ENCODE results near the gene STIM1.
"Not testable (repeated sequence)": the region's sequence is repeated elsewhere in the genome, so short reads cannot be mapped to it uniquely, and the experiment has no call there.

STIM1 gene

DNA sequence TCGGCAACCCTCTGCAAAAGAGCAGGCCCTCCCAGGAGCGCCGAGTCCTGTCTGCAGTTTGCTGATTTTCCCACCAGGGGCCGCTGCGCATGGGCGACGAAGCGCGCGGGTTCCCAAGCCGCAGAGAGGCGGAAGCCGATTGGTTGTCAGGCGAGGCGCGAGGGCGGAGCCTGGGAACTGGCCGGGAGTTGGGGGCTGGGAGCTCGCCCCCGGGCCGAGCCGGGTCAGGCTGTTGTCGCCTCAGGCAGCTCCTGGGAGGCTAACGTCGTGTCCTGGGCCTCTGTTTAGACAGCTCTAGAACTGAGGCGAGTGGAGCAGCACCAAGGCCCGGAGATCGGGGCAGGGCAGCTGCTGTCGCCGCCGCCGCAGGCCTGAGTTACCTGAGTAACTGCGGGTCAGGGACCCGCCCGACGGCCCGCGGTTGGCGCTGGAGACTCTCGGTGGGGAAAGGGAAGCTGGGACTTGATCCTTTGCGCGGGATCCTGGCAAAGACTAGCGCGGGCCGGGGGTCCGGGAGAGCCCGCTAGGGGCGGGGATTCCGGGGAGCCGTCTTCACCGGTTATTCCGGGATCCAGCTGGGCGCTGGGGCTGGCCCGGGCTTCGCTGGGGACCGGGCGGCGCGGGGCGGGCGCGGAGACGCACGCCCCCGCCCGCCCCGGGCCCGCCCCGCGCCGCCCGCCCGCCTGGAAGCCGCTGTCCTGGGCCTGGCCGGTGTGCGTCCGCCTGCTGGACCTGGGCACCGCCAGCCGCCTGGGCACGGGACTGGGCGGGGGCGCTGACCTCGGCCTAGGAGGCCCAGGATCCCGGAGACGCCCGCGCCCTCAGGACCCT is at the start of gene STIM1:
TSS of gene STIM1 (plus strand) at position 688 of the 831 bp plus-strand sequence. CDS start 607 bp downstream, outside the sequence.
- DNase-seq: peak; percentile 98
- in situ Hi-C loops (cut with MboI; ENCODE audit: low pct_unique_long_range_greater_than_20kb, low sequenced_read_pairs): loop anchor here (10.0 kb wide), 1 partner anchor 210 kb away; no protein-coding TSS in a partner anchor

- DNase-seq: peak; percentile 85
- in situ Hi-C loops (cut with MboI; ENCODE audit: low pct_unique_long_range_greater_than_20kb, low sequenced_read_pairs): no loop called here
Measured at GRCh38 chr11:3807909-3808860, 47.3 kb upstream of the STIM1 start, which contains the start of gene PGAP2. TSS of gene PGAP2 (plus strand) at chr11:3808560. CDS start at chr11:3811260, 2,700 bp downstream.

- in situ Hi-C loops (cut with MboI; ENCODE audit: low pct_unique_long_range_greater_than_20kb, low sequenced_read_pairs): no loop called here
- peak; percentile 71 for DNase-seq
Measured at GRCh38 chr11:3808861-3809623, 46.4 kb upstream of the STIM1 start.

- DNase-seq: no peak
- in situ Hi-C loops (cut with MboI; ENCODE audit: low pct_unique_long_range_greater_than_20kb, low sequenced_read_pairs): no loop called here
Measured at GRCh38 chr11:3809624-3809928, 45.9 kb upstream of the STIM1 start.

- in situ Hi-C loops (cut with MboI; ENCODE audit: low pct_unique_long_range_greater_than_20kb, low sequenced_read_pairs): no loop called here
- DNase-seq: no peak
Measured at GRCh38 chr11:3810446-3810845, 45.0 kb upstream of the STIM1 start.

DNA sequence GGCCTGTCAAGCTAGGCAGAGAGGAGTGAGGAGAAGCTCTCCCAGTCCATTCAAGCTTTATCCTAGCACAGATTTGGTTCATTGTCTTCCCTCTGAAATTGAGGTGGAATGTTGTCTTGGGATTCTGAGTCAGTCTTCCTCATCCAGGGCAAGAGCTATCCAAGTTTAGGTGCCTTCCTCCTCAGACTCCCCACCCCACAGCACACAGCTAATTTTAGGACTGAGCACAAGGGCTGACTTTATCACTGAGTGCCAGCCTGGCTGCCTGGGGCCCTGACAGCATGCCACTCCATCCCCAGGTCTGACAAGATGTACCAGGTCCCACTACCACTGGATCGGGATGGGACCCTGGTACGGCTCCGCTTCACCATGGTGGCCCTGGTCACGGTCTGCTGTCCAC is 44.5 kb upstream of the STIM1 start:
- in situ Hi-C loops (cut with MboI; ENCODE audit: low pct_unique_long_range_greater_than_20kb, low sequenced_read_pairs): no loop called here

DNA sequence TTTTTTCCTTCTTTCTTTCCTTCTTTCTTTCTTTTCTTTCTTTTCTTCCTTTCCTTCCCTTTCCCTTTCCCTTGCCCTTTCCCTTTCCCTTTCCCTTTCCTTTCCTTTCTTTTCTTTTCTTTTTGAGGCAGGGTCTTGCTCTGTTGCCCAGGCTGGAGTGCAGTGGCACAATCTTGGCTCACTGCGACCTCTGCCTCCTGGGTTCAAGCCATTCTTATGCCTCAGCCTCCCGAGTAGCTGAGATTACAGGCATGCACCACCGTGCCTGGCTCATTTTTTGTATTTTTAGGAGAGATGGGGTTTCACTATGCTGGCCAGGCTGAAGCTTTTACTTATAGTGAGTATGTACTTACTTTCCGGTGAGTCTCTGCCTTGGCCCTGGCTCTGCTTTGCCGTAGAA is 40.6 kb upstream of the STIM1 start:
- in situ Hi-C loops (cut with MboI; ENCODE audit: low pct_unique_long_range_greater_than_20kb, low sequenced_read_pairs); DNase-seq: not testable (repeated sequence)

More for the DNA sequence above, 44.5 kb upstream of the STIM1 start:
- DNase-seq: no peak

DNA sequence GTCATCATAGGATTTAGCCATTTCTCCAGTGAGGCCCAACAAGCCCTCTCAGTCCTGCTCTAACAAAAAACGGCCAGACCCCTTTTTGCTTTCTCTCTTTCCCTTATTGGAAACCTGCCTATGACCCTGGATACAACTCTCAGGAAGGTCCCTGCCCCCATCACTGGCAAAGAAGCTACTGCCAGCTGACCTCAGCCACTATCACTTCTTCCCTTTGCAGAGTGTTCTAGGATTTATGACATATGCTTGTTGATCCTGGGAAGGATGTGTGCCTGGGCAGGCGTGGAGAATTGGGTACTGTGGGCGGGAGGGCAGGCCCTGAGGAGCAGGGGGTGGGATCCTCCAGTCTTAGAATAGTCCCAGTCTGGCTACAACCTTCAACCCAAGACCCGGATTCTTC is 39.6 kb upstream of the STIM1 start:
- in situ Hi-C loops (cut with MboI; ENCODE audit: low pct_unique_long_range_greater_than_20kb, low sequenced_read_pairs): no loop called here

DNA sequence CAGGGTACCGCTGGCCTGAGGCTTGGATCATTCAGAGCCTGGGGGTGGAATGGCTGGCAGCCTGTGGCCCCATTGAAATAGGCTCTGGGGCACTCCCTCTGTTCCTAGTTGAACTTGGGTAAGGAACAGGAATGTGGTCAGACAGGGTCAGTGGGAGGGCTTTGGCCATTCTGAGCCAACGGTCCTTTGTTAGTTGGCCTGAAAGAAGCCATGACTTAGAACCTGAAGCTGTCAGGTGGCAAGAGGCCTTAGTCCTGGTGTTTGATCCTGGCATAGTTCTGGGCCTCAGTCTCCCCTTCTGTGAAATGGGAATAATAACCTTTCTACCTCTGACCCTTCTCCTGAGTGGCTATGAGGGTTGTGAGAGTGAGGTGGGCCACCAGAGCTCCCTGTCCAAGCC is 38.8 kb upstream of the STIM1 start:
- in situ Hi-C loops (cut with MboI; ENCODE audit: low pct_unique_long_range_greater_than_20kb, low sequenced_read_pairs): no loop called here
- DNase-seq: no peak

More for the DNA sequence above, 39.6 kb upstream of the STIM1 start:
- DNase-seq: no peak

GRCh38 chr11:3817181-3817800 is 38.2 kb upstream of the STIM1 start:
- in situ Hi-C loops (cut with MboI; ENCODE audit: low pct_unique_long_range_greater_than_20kb, low sequenced_read_pairs): no loop called here
- no peak for DNase-seq

DNA sequence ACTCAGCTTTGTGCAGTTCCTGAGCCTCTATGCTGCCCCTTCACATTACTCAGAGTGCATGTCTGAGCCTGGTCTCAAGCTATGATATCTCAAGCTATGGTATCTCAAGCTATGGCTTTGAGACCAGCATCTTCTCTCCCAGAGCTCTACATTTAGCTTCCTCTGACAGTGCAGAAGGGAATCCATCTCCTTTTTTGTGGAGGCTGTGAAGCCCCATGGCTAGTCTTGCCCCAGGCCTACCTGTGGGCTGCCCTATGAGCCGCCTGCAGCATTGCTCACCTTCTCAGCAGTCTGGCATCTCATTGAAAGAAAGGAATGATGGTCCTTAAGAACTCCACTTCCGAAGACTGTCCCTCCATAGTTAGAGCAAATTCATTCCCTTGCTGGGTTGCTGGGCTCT is 34.5 kb upstream of the STIM1 start:
- in situ Hi-C loops (cut with MboI; ENCODE audit: low pct_unique_long_range_greater_than_20kb, low sequenced_read_pairs): no loop called here
- DNase-seq: no peak

DNA sequence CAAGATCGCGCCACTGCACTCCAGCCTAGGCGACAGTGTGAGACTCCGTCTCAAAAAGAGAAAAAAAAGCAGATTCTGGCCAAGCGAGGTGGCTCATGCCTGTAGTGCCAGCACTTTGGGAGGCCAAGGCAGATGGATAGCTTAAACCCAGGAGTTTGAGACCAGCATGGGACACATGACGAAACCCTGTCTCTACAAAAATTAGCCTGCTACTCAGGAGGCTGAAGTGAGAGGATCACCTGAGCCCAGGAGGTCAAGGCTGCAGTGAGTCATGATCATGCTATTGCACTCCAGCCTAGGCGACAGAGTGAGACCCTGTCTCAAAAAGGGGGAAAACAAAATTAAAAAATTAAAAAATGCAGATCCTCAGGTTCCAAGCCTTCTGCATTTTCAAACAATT is 33.2 kb upstream of the STIM1 start:
- no peak for DNase-seq
- in situ Hi-C loops (cut with MboI; ENCODE audit: low pct_unique_long_range_greater_than_20kb, low sequenced_read_pairs): no loop called here

DNA sequence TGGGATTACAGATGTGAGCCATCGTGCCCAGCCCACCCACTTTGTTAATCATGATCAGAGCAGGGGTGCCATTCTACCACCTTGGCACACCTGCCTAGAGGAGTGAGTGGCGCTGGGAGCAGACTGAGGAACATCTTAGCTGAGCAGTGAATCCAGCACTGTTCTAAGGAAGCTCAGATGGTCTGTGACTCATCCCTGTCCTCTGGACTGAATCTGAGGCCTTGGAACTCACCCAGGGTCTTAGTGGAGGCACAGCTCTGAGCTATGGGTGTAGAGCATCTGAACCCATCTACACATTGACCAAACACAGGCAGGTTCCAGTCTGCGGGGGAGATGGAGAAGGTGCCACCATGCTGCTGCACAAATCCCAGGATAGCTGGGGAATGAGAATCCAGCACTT is 32.2 kb upstream of the STIM1 start:
- in situ Hi-C loops (cut with MboI; ENCODE audit: low pct_unique_long_range_greater_than_20kb, low sequenced_read_pairs): no loop called here
- no peak for DNase-seq

- in situ Hi-C loops (cut with MboI; ENCODE audit: low pct_unique_long_range_greater_than_20kb, low sequenced_read_pairs): no loop called here
- no peak for DNase-seq
Measured at GRCh38 chr11:3823762-3824506, 31.5 kb upstream of the STIM1 start.

- in situ Hi-C loops (cut with MboI; ENCODE audit: low pct_unique_long_range_greater_than_20kb, low sequenced_read_pairs): no loop called here
- peak; percentile 87 for DNase-seq
Measured at GRCh38 chr11:3824714-3825472, 30.6 kb upstream of the STIM1 start.

DNA sequence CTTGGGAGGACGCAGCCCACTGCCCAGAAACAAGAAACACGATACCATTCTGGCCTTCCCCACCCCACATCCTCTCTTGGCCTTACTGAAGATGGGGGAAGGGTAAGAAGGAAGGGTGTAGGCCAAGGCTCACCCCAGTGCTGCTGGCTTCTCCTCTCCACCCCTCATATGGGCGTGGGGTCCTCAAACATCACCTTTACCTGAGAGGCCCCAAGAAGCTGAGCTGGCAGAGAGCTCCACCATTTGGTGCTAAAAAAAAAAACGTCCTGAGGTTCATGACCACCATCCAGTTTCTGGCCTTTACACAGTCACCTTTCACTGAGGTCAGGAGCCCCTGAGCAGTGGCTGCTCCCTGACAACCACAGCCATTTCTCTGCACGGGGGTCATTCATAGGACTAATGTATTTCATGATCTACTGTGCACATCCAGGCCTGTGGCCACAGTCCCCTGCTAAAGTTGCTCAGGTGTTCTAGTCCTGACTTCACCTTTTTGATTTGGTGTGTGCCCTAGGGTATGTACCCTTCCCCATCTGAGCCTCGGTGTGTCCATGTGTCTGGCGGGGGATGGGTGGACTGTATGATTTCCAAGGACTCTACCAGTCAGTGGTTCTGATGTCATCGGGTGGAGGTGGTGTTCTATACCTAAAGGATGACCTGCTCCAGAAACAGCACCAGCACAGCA is 29.9 kb upstream of the STIM1 start:
- no peak for DNase-seq
- in situ Hi-C loops (cut with MboI; ENCODE audit: low pct_unique_long_range_greater_than_20kb, low sequenced_read_pairs): no loop called here

DNA sequence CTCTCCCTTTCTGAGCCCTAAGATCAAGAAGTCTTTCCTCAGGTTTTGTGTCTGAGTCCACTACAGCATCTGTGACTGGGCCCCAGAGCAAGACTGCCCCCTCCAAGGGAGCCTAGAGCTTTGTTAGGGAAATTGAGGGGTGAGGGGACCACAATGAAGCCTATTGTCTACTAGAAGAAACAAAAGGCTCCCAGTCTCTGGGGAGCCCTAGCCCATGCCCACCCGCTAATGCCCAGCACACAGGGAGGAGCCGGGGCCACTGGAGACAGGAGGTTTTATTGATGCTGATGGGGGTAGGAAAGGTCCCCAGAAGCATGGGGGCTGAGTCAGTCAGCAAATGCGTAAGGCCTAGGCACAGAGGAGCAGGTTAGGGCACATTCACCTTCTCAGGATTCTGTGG is 28.7 kb upstream of the STIM1 start:
- in situ Hi-C loops (cut with MboI; ENCODE audit: low pct_unique_long_range_greater_than_20kb, low sequenced_read_pairs): no loop called here
- no peak for DNase-seq

Data from KBM-7 (cell line).